ENCODE measurements around the gene MUTYH.

- TF ChIP-seq EZH2 (IDR thresholded peaks at IDR 0.05; ENCODE audit: insufficient read depth, poor library complexity, severe bottlenecking) (no peak), EZH2phosphoT487 (IDR thresholded peaks at IDR 0.05; ENCODE audit: insufficient read depth, low read depth) (no peak)
Measured at GRCh38 chr1:45354838-45355237, 14.6 kb upstream of the MUTYH start.

Measured in GM23248 (cell line).